HL-60 (cell line): ENCODE results near the gene QRICH2.
"Not testable (repeated sequence)": the region's sequence is repeated elsewhere in the genome, so short reads cannot be mapped to it uniquely, and the experiment has no call there.

Source experiments
- DNase-seq, 2 experiments: peaks; one replicate each; pipeline ENCODE4 v3.0.0-alpha.2; 2010 to 2020; ENCODE audit warnings: low read depth in 1 of 2, low spot score in 1 of 2
- H3K27ac ChIP-seq: fragments of 250-450 bp; sonication (Bioruptor Pico); replicated peaks from 2 replicates; pipeline ENCODE4 v1.5.1; 2020; ENCODE audit warnings: mild to moderate bottlenecking, moderate library complexity
- H3K27me3 ChIP-seq: fragments of 250-450 bp; sonication (Bioruptor Pico); 2 replicates; pipeline ENCODE4 v1.5.1; 2021; ENCODE audit warnings: mild to moderate bottlenecking, moderate library complexity; ENCODE audit not compliant: insufficient read depth, poor library complexity, severe bottlenecking
- H3K4me3 ChIP-seq: replicated peaks from 2 replicates; pipeline ENCODE4 v1.5.1; 2011; ENCODE audit warnings: mild to moderate bottlenecking, control low read depth, low read length; ENCODE audit not compliant: insufficient read depth
- GABPA ChIP-seq: IDR thresholded peaks from 2 replicates; pipeline ENCODE4 v1.6.1; 2012; ENCODE audit warnings: low read depth
- POLR2AphosphoS5 ChIP-seq: IDR thresholded peaks from 2 replicates; pipeline ENCODE4 v1.6.1; 2012; ENCODE audit warnings: low read depth
- REST ChIP-seq: IDR thresholded peaks from 2 replicates; pipeline ENCODE4 v1.6.1; 2012; ENCODE audit warnings: low read depth; ENCODE audit not compliant: insufficient replicate concordance
- SPI1 ChIP-seq: IDR thresholded peaks from 2 replicates; pipeline ENCODE4 v1.6.1; 2012; ENCODE audit warnings: low read depth, mild to moderate bottlenecking, borderline replicate concordance
- TF ChIP-seq, protein P1 (sequence below): IDR thresholded peaks from one replicate; pipeline ENCODE4 v1.5.1; 2011; ENCODE audit warnings: low read length, control low read depth, inconsistent platforms; ENCODE audit not compliant: insufficient read depth

The QRICH2 gene

GRCh38 chr17:76246080-76247066 lies 61.7 kb downstream of the QRICH2 start:
- peak; percentile 94 to 97 for DNase-seq
- peaks cover under 1% of the 10 kb centered on the region for H3K27me3 ChIP-seq
- H3K4me3 ChIP-seq = no peak overlapping the region
- TF ChIP-seq SPI1 (no peak), REST (no peak), GABPA (no peak), POLR2AphosphoS5 (peak; percentile 88)
- TF ChIP-seq, protein P1, sequence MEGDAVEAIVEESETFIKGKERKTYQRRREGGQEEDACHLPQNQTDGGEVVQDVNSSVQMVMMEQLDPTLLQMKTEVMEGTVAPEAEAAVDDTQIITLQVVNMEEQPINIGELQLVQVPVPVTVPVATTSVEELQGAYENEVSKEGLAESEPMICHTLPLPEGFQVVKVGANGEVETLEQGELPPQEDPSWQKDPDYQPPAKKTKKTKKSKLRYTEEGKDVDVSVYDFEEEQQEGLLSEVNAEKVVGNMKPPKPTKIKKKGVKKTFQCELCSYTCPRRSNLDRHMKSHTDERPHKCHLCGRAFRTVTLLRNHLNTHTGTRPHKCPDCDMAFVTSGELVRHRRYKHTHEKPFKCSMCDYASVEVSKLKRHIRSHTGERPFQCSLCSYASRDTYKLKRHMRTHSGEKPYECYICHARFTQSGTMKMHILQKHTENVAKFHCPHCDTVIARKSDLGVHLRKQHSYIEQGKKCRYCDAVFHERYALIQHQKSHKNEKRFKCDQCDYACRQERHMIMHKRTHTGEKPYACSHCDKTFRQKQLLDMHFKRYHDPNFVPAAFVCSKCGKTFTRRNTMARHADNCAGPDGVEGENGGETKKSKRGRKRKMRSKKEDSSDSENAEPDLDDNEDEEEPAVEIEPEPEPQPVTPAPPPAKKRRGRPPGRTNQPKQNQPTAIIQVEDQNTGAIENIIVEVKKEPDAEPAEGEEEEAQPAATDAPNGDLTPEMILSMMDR = no peak
- peak overlapping the region; percentile 56 for H3K27ac ChIP-seq

- not testable (repeated sequence) for H3K27ac ChIP-seq, DNase-seq, H3K4me3 ChIP-seq
- peaks cover 11% of the 10 kb centered on the region for H3K27me3 ChIP-seq
Observed at GRCh38 chr17:76244721-76245120, 63.4 kb downstream of the QRICH2 start.

- no peak for DNase-seq
- no peak overlapping the region for H3K4me3 ChIP-seq
- no peak for TF ChIP-seq GABPA
- no peak for TF ChIP-seq SPI1
- no peak for TF ChIP-seq POLR2AphosphoS5
- TF ChIP-seq, protein P1 = no peak
- TF ChIP-seq REST = no peak
- no peak overlapping the region for H3K27ac ChIP-seq
- H3K27me3 ChIP-seq = peaks cover 15% of the 10 kb centered on the region
Observed at GRCh38 chr17:76243826-76244679, 64.0 kb downstream of the QRICH2 start.

GRCh38 chr17:76241691-76242255 lies 66.3 kb downstream of the QRICH2 start:
- Histone ChIP-seq H3K27ac (no peak overlapping the region), H3K4me3 (no peak overlapping the region), H3K27me3 (peaks cover 17% of the 10 kb centered on the region)
- no peak for DNase-seq
- no peak for TF ChIP-seq REST
- no peak for TF ChIP-seq GABPA
- TF ChIP-seq, protein P1 = no peak
